A673 (cell line): Measurements from ENCODE around the gene ARHGAP26. TPM values are rescaled to one million over a fixed set of nuclear protein-coding genes. Genes with fewer than 3 reads are reported as not detected.

Experiments used
- BruUV-seq: library from RNA; stranded (reverse); fragments of 400-500 nt; replicated peaks from 2 replicates; lab custom pipeline; 2021; lab: Mats Ljungman, UMichigan
- CTCF ChIA-PET: fragments of 300-600 bp; sonication (Branson Sonifier 250); formaldehyde crosslinking; loops from one replicate; lab custom pipeline; 2022; ENCODE audit warnings: antibody characterized with exemption; lab: Charles Lee
- POLR2A ChIA-PET: fragments of 300-600 bp; sonication (Branson Sonifier 250); formaldehyde crosslinking; loops from one replicate; lab custom pipeline; 2022; ENCODE audit warnings: antibody characterized with exemption; ENCODE audit not compliant: low non-redundant PET; lab: Charles Lee
- DNase-seq: peaks from one replicate; pipeline ENCODE4 v3.0.0-alpha.2; 2015; ENCODE audit warnings: low spot score
- H3K27ac ChIP-seq: fragments of 200-600 bp; sonication (generic); 2 replicates; pipeline ENCODE4 v1.5.1; 2016; ENCODE audit warnings: mixed run types, low read depth, mild to moderate bottlenecking, mixed read lengths, antibody characterized with exemption, low read length; ENCODE audit not compliant: poor library complexity, severe bottlenecking
- H3K27me3 ChIP-seq: fragments of 200-600 bp; sonication (generic); replicated peaks from 2 replicates; pipeline ENCODE4 v1.6.1; 2017; ENCODE audit warnings: mixed run types, low read depth, mild to moderate bottlenecking, mixed read lengths, antibody characterized with exemption, low read length; ENCODE audit not compliant: insufficient read depth, poor library complexity
- H3K36me3 ChIP-seq: fragments of 200-600 bp; sonication (generic); 2 replicates; pipeline ENCODE4 v1.6.1; 2016; ENCODE audit warnings: mixed run types, mild to moderate bottlenecking, mixed read lengths, antibody characterized with exemption, low read length; ENCODE audit not compliant: insufficient read depth, poor library complexity, severe bottlenecking
- H3K4me1 ChIP-seq: fragments of 200-600 bp; sonication (generic); 2 replicates; pipeline ENCODE4 v1.6.1; 2017; ENCODE audit warnings: mixed run types, mild to moderate bottlenecking, mixed read lengths, antibody characterized with exemption, low read length; ENCODE audit not compliant: insufficient read depth, poor library complexity, severe bottlenecking
- H3K4me3 ChIP-seq: fragments of 200-600 bp; sonication (generic); 2 replicates; pipeline ENCODE4 v1.5.1; 2016; ENCODE audit warnings: low read depth, mixed run types, mild to moderate bottlenecking, mixed read lengths, low read length; ENCODE audit not compliant: poor library complexity, severe bottlenecking
- H3K9me3 ChIP-seq: fragments of 200-600 bp; sonication (generic); 2 replicates; pipeline ENCODE4 v1.6.1; 2016; ENCODE audit warnings: mixed run types, low read depth, mild to moderate bottlenecking, mixed read lengths, antibody characterized with exemption, low read length; ENCODE audit not compliant: poor library complexity, severe bottlenecking
- EZH2 ChIP-seq: fragments of 200-600 bp; sonication (generic); IDR thresholded peaks from 2 replicates; pipeline ENCODE4 v1.6.1; 2017; ENCODE audit warnings: borderline replicate concordance, low read depth, mild to moderate bottlenecking, mixed read lengths, antibody characterized with exemption, low read length; ENCODE audit not compliant: poor library complexity, severe bottlenecking
- intact Hi-C: fragments of 100-400 bp; cut with micrococcal nuclease; formaldehyde crosslinking; loops from one replicate; pipeline ENCODE4 v1.10.0; 2022; ENCODE audit not compliant: unreplicated experiment
- total RNA-seq: library from RNA; stranded (reverse); gene quantifications from 2 replicates; pipeline ENCODE4 v1.2.3, GENCODE V29; 2021
- TF ChIP-seq, protein P1 (sequence below): fragments of 300-800, 200-600 bp; sonication (generic); conservative IDR thresholded peaks from 2 replicates; pipeline ENCODE4 v1.5.1; 2017; ENCODE audit warnings: low read depth, mild to moderate bottlenecking, antibody characterized with exemption, low read length, moderate library complexity, mixed read lengths

ARHGAP26 gene
- total RNA-seq, 1 experiment from 2014 or later, result 25.5 TPM

DNA sequence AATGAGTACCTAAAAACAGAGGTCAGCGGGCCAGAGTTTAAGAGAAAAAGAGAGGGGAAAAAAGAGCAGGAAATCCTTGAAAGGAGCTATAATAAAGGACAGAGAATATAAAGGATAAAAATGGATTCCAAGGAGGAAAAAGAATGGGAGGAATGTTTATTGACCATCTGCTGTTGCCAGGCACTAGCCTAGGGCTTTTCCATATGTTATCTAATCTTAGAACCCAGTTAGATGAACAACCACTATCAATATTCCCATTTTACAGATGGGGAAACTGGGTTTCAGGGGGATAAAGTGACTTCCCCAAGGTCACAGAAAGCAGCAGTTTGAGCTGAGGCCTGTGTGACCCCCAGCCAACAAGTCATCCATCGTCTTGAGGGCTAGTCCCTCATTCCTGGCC lies 400.8 kb downstream of the ARHGAP26 start:
- H3K36me3 ChIP-seq, result no peaks in the 10 kb centered on the region
- POLR2A ChIA-PET, result no interaction called here
- no peaks in the 10 kb centered on the region for H3K9me3 ChIP-seq
- no peaks in the 10 kb centered on the region for H3K4me1 ChIP-seq
- CTCF ChIA-PET, result no interaction called here
- intact Hi-C loops, result no loop called here
- no peak overlapping the region for H3K27ac ChIP-seq
- H3K4me3 ChIP-seq, result no peak overlapping the region
- H3K27me3 ChIP-seq, result no peaks in the 10 kb centered on the region
- BruUV-seq, result no TSS peak
- TF ChIP-seq, protein P1, sequence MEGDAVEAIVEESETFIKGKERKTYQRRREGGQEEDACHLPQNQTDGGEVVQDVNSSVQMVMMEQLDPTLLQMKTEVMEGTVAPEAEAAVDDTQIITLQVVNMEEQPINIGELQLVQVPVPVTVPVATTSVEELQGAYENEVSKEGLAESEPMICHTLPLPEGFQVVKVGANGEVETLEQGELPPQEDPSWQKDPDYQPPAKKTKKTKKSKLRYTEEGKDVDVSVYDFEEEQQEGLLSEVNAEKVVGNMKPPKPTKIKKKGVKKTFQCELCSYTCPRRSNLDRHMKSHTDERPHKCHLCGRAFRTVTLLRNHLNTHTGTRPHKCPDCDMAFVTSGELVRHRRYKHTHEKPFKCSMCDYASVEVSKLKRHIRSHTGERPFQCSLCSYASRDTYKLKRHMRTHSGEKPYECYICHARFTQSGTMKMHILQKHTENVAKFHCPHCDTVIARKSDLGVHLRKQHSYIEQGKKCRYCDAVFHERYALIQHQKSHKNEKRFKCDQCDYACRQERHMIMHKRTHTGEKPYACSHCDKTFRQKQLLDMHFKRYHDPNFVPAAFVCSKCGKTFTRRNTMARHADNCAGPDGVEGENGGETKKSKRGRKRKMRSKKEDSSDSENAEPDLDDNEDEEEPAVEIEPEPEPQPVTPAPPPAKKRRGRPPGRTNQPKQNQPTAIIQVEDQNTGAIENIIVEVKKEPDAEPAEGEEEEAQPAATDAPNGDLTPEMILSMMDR, result no peak
- TF ChIP-seq EZH2, result no peak
- DNase-seq, result no peak

DNA sequence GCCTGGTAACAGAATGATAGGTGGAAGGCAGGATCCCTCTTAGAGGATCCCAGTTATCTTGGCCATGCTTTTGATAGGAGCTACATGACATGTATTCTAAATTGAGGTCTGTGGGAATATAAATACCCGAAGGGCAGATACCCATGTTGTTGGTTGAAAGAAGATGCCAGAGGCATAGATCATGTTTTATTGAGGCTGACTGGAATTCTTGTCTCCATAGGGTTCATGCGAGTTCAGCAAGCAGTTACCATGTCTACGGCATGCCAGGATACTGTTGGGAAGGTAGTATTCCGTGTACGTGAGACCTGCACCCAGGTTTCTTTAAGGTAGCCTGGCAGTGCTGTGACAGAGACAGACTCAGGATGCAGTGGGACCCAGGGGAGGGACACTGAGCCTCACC lies 402.6 kb downstream of the ARHGAP26 start:
- no peak for DNase-seq
- ChIA-PET POLR2A (no interaction called here), CTCF (no interaction called here)
- no peaks in the 10 kb centered on the region for H3K4me1 ChIP-seq
- BruUV-seq, result no TSS peak
- H3K36me3 ChIP-seq, result no peaks in the 10 kb centered on the region
- no peaks in the 10 kb centered on the region for H3K27me3 ChIP-seq
- no peak overlapping the region for H3K4me3 ChIP-seq
- no peak for TF ChIP-seq EZH2
- TF ChIP-seq, protein P1, result no peak
- H3K27ac ChIP-seq, result no peak overlapping the region
- intact Hi-C loops, result no loop called here
- no peaks in the 10 kb centered on the region for H3K9me3 ChIP-seq

DNA sequence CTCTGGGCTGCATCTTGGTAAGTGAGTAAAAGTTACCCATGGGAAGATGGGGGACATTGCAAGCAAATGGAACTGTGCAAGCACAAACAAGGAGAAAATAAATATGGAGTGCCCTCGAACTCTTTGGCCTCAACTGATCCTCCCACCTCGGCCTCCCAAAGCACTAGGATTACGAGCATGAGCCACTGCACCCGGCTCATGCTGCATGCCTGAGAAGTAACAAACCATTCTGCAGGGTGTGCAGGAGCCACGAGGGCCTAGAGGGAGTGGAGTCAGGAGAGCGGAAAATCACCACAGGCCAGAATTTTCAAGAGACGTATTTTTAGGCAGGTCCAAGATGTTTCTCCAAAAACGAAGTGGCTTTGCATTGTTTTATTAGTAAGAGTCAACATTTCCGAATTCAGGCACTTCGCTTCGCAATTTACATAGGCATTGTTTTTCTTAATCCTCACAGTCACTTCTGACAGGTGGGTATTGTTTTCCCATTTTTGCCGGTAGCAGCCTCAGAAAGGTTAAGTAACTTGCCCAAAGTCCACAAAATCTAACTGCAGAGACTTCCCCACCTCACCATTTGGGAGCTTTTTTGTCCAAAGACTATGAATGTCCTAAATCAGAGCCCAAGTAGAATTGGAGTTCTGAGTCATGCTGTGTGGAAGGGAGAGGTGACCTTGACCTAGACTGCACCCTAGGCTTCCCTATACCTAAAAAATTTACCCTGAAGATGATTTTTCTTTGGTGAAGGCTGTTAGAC lies 403.1 kb downstream of the ARHGAP26 start:
- Histone ChIP-seq H3K4me3 (no peak overlapping the region), H3K36me3 (no peaks in the 10 kb centered on the region), H3K9me3 (no peaks in the 10 kb centered on the region), H3K27me3 (no peaks in the 10 kb centered on the region), H3K27ac (no peak overlapping the region), H3K4me1 (no peaks in the 10 kb centered on the region)
- intact Hi-C loops, result no loop called here
- BruUV-seq, result no TSS peak
- no peak for DNase-seq
- POLR2A ChIA-PET, result no interaction called here
- TF ChIP-seq, protein P1, result no peak
- no peak for TF ChIP-seq EZH2
- CTCF ChIA-PET, result no interaction called here
